Measurements from ENCODE around the gene MLEC. TPM values are rescaled to one million over a fixed set of nuclear protein-coding genes. Genes with fewer than 3 reads are reported as not detected.

Gene MLEC
- total RNA-seq, 2 experiments from 2014 or later, result 69.7 to 101 TPM

GRCh38 chr12:120741476-120742421, 54.8 kb downstream of the MLEC start:
- Histone ChIP-seq H3K4me2 (ENCODE audit: low read length) (no peak overlapping the region), H3K9me3 (ENCODE audit: low read length) (no peaks in the 10 kb centered on the region), H4K20me1 (ENCODE audit: insufficient read depth, low read length) (no peaks in the 10 kb centered on the region), H3K27ac (ENCODE audit: low read depth, low read length, poor library complexity, severe bottlenecking) (no peak overlapping the region), H3K79me2 (ENCODE audit: insufficient read depth, low read depth, low read length) (no peaks in the 10 kb centered on the region), H3K36me3 (ENCODE audit: insufficient read depth, low read length) (no peaks in the 10 kb centered on the region), H3K9me2 (ENCODE audit: insufficient read depth, low read length) (no peaks in the 10 kb centered on the region), H2AFZ (ENCODE audit: low read length) (no peak overlapping the region), H3K4me1 (ENCODE audit: insufficient read depth, low read length, poor library complexity, severe bottlenecking) (no peaks in the 10 kb centered on the region), H3K4me3 (ENCODE audit: low read depth, low read length, poor library complexity, severe bottlenecking) (no peak overlapping the region)
- CTCF ChIA-PET (ENCODE audit: unreplicated experiment), result no interaction called here
- POLR2A ChIA-PET, result interaction anchor here (0.7 kb wide), 1 partner anchor 663 kb away, joined by 3 read pairs; no protein-coding TSS in a partner anchor
- DNase-seq (ENCODE audit: low spot score), result no peak
- intact Hi-C loops (cut with micrococcal nuclease; ENCODE audit: unreplicated experiment), result no loop called here
- no peak for TF ChIP-seq CTCF (conservative IDR thresholded peaks at IDR 0.05; ENCODE audit: low read length)
- TF ChIP-seq EZH2phosphoT487 (IDR thresholded peaks at IDR 0.05; ENCODE audit: borderline replicate concordance, low read depth, low read length), result no peak
- BruUV-seq (replicated peaks), result no TSS peak

- no peak overlapping the region for H3K4me2 ChIP-seq (ENCODE audit: low read length)
- no peak overlapping the region for H2AFZ ChIP-seq (ENCODE audit: low read length)
- BruUV-seq (replicated peaks), result no TSS peak
- no peaks in the 10 kb centered on the region for H3K4me1 ChIP-seq (ENCODE audit: insufficient read depth, low read length, poor library complexity, severe bottlenecking)
- H3K79me2 ChIP-seq (ENCODE audit: insufficient read depth, low read depth, low read length), result no peaks in the 10 kb centered on the region
- intact Hi-C loops (cut with micrococcal nuclease; ENCODE audit: unreplicated experiment), result no loop called here
- POLR2A ChIA-PET, result no interaction called here
- H3K9me2 ChIP-seq (ENCODE audit: insufficient read depth, low read length), result no peaks in the 10 kb centered on the region
- H4K20me1 ChIP-seq (ENCODE audit: insufficient read depth, low read length), result no peaks in the 10 kb centered on the region
- no peaks in the 10 kb centered on the region for H3K9me3 ChIP-seq (ENCODE audit: low read length)
- no peaks in the 10 kb centered on the region for H3K36me3 ChIP-seq (ENCODE audit: insufficient read depth, low read length)
- TF ChIP-seq CTCF (conservative IDR thresholded peaks at IDR 0.05; ENCODE audit: low read length), result no peak
- no peak for TF ChIP-seq EZH2phosphoT487 (IDR thresholded peaks at IDR 0.05; ENCODE audit: borderline replicate concordance, low read depth, low read length)
- H3K27ac ChIP-seq (ENCODE audit: low read depth, low read length, poor library complexity, severe bottlenecking), result no peak overlapping the region
- CTCF ChIA-PET (ENCODE audit: unreplicated experiment), result no interaction called here
- H3K4me3 ChIP-seq (ENCODE audit: low read depth, low read length, poor library complexity, severe bottlenecking), result no peak overlapping the region
- DNase-seq (ENCODE audit: low spot score), result no peak
These were observed 58.1 kb downstream of the MLEC start for GRCh38 chr12:120744922-120745493.

- no TSS peak for BruUV-seq (replicated peaks)
- Histone ChIP-seq H3K36me3 (ENCODE audit: insufficient read depth, low read length) (no peaks in the 10 kb centered on the region), H4K20me1 (ENCODE audit: insufficient read depth, low read length) (no peaks in the 10 kb centered on the region), H3K4me2 (ENCODE audit: low read length) (no peak overlapping the region), H3K9me3 (ENCODE audit: low read length) (no peaks in the 10 kb centered on the region), H3K4me3 (ENCODE audit: low read depth, low read length, poor library complexity, severe bottlenecking) (no peak overlapping the region), H3K79me2 (ENCODE audit: insufficient read depth, low read depth, low read length) (no peaks in the 10 kb centered on the region), H2AFZ (ENCODE audit: low read length) (no peak overlapping the region), H3K9me2 (ENCODE audit: insufficient read depth, low read length) (no peaks in the 10 kb centered on the region), H3K27ac (ENCODE audit: low read depth, low read length, poor library complexity, severe bottlenecking) (no peak overlapping the region), H3K4me1 (ENCODE audit: insufficient read depth, low read length, poor library complexity, severe bottlenecking) (no peaks in the 10 kb centered on the region)
- intact Hi-C loops (cut with micrococcal nuclease; ENCODE audit: unreplicated experiment), result no loop called here
- ChIA-PET POLR2A (no interaction called here), CTCF (ENCODE audit: unreplicated experiment) (no interaction called here)
- TF ChIP-seq CTCF (conservative IDR thresholded peaks at IDR 0.05; ENCODE audit: low read length) (no peak), EZH2phosphoT487 (IDR thresholded peaks at IDR 0.05; ENCODE audit: borderline replicate concordance, low read depth, low read length) (no peak)
- no peak for DNase-seq (ENCODE audit: low spot score)
These were observed 61.3 kb downstream of the MLEC start for GRCh38 chr12:120748242-120748641.
